ENCODE measurements around the gene DOCK4. TPM values are rescaled to one million over a fixed set of nuclear protein-coding genes. Genes with fewer than 3 reads are reported as not detected.

DOCK4 gene
- total RNA-seq, 4 donors from 2014 or later, result 6.4 to 20.5 (median 9.7) TPM

GRCh38 chr7:111727905-111728634 is 478.1 kb downstream of the DOCK4 start:
- H3K9me3 ChIP-seq, result no peaks in the 10 kb centered on the region
- no peak overlapping the region for H3K27ac ChIP-seq
- no peaks in the 10 kb centered on the region for H3K27me3 ChIP-seq
- H3K4me3 ChIP-seq, result no peak overlapping the region
- H3K36me3 ChIP-seq, result peaks cover 13% of the 10 kb centered on the region
- DNase-seq (ENCODE audit: low spot score in 2 of 2), result no peak
- no peaks in the 10 kb centered on the region for H3K4me1 ChIP-seq
- TF ChIP-seq POLR2A (IDR thresholded peaks at IDR 0.05), result no peak
- TF ChIP-seq CTCF (IDR thresholded peaks at IDR 0.05), result no peak
- TF ChIP-seq POLR2AphosphoS5 (IDR thresholded peaks at IDR 0.05), result no peak
- TF ChIP-seq EP300 (IDR thresholded peaks at IDR 0.05), result no peak
- WGBS, result 86% methylated on average over 24 of the region's 41 CpGs

GRCh38 chr7:111718886-111719285 is 487.3 kb downstream of the DOCK4 start:
- no peak for TF ChIP-seq CTCF (IDR thresholded peaks at IDR 0.05)
- TF ChIP-seq EP300 (IDR thresholded peaks at IDR 0.05), result no peak
- TF ChIP-seq POLR2AphosphoS5 (IDR thresholded peaks at IDR 0.05), result no peak
- TF ChIP-seq POLR2A (IDR thresholded peaks at IDR 0.05), result no peak
- no peak for DNase-seq (ENCODE audit: low spot score in 2 of 2)
- Histone ChIP-seq H3K4me1 (no peaks in the 10 kb centered on the region), H3K4me3 (no peak overlapping the region), H3K36me3 (no peaks in the 10 kb centered on the region), H3K9me3 (no peaks in the 10 kb centered on the region), H3K27me3 (no peaks in the 10 kb centered on the region), H3K27ac (no peak overlapping the region)
- WGBS, result 92% methylated on average over 3 of the region's 3 CpGs

- H3K4me1 ChIP-seq, result no peaks in the 10 kb centered on the region
- 74% methylated on average over 4 of the region's 4 CpGs for WGBS
- H3K4me3 ChIP-seq, result no peak overlapping the region
- no peaks in the 10 kb centered on the region for H3K36me3 ChIP-seq
- H3K9me3 ChIP-seq, result no peaks in the 10 kb centered on the region
- no peaks in the 10 kb centered on the region for H3K27me3 ChIP-seq
- TF ChIP-seq POLR2A (IDR thresholded peaks at IDR 0.05) (no peak), EP300 (IDR thresholded peaks at IDR 0.05) (no peak)
- DNase-seq (ENCODE audit: low spot score in 2 of 2), result no peak
- H3K27ac ChIP-seq, result no peak overlapping the region
Measured at GRCh38 chr7:111711426-111712065, 494.7 kb downstream of the DOCK4 start.

- H3K4me1 ChIP-seq, result no peaks in the 10 kb centered on the region
- 93% methylated on average over 1 of the region's 1 CpG for WGBS
- DNase-seq (ENCODE audit: low spot score in 2 of 2), result no peak
- TF ChIP-seq POLR2AphosphoS5 (IDR thresholded peaks at IDR 0.05) (no peak), POLR2A (IDR thresholded peaks at IDR 0.05) (no peak), EP300 (IDR thresholded peaks at IDR 0.05) (no peak), CTCF (IDR thresholded peaks at IDR 0.05) (no peak)
- no peaks in the 10 kb centered on the region for H3K9me3 ChIP-seq
- no peaks in the 10 kb centered on the region for H3K27me3 ChIP-seq
- no peak overlapping the region for H3K4me3 ChIP-seq
- H3K27ac ChIP-seq, result no peak overlapping the region
- H3K36me3 ChIP-seq, result no peaks in the 10 kb centered on the region
Measured at GRCh38 chr7:111710839-111711380, 495.3 kb downstream of the DOCK4 start.

GRCh38 chr7:111708072-111708471 is 498.1 kb downstream of the DOCK4 start:
- no peak for TF ChIP-seq CTCF (IDR thresholded peaks at IDR 0.05)
- TF ChIP-seq POLR2A (IDR thresholded peaks at IDR 0.05), result no peak
- TF ChIP-seq POLR2AphosphoS5 (IDR thresholded peaks at IDR 0.05), result no peak
- no peak for TF ChIP-seq EP300 (IDR thresholded peaks at IDR 0.05)
- Histone ChIP-seq H3K27ac (no peak overlapping the region), H3K4me1 (no peaks in the 10 kb centered on the region), H3K4me3 (no peak overlapping the region), H3K9me3 (no peaks in the 10 kb centered on the region), H3K27me3 (no peaks in the 10 kb centered on the region), H3K36me3 (no peaks in the 10 kb centered on the region)
- WGBS, result 65% methylated on average over 4 of the region's 4 CpGs
- DNase-seq (ENCODE audit: low spot score in 2 of 2), result no peak
